GM12892 (cell line): ENCODE data around the gene LMBR1.

Experiments used
- POLR2A ChIP-seq: IDR thresholded peaks from 2 replicates; pipeline ENCODE4 v1.6.1; 2011; ENCODE audit warnings: low read depth, low read length, control low read depth
- POLR2AphosphoS5 ChIP-seq: IDR thresholded peaks from 2 replicates; pipeline ENCODE4 v1.6.1; 2011; ENCODE audit warnings: low read depth, low read length, control low read depth

DNA sequence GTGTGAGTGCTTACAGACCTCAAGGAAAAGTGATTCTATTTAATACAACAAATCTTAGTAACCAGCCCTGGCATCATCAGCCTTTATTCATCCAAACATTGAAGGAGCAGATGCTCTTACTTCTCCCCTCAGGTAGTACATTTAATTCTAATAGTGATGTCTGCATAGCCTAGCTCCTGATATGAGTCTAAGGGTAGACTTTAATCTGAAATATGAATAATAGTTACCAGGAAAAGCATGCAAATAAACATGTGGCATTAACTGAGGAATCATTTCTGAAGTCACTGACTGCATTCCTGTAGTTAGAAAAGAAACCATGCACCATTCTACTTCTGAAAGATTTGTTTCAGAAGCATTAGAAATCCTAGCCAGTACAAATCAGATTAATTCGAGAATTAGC lies 25.7 kb upstream of the LMBR1 start:
- no peak for TF ChIP-seq POLR2A
- no peak for TF ChIP-seq POLR2AphosphoS5
